Choroid plexus epithelial cell (primary cell): ENCODE results near the gene METRNL.

Source experiments
- DNase-seq: peaks from one replicate; pipeline ENCODE4 v3.0.0-alpha.2; 2010; ENCODE audit warnings: low read depth
- H3K4me3 ChIP-seq: 2 replicates; pipeline ENCODE4 v1.5.1; 2011; ENCODE audit warnings: low read depth, mild to moderate bottlenecking, control low read depth, low read length, moderate library complexity
- CTCF ChIP-seq: conservative IDR thresholded peaks from 2 replicates; pipeline ENCODE4 v1.5.1; 2011; ENCODE audit warnings: low read depth, mild to moderate bottlenecking, control low read depth, inconsistent platforms, low read length, moderate library complexity

METRNL gene

GRCh38 chr17:83086199-83086880, 6.9 kb downstream of the METRNL start:
- DNase-seq = no peak
- no peak overlapping the region for H3K4me3 ChIP-seq
- no peak for TF ChIP-seq CTCF

GRCh38 chr17:83086907-83087787, 7.7 kb downstream of the METRNL start:
- no peak overlapping the region for H3K4me3 ChIP-seq
- no peak for DNase-seq
- no peak for TF ChIP-seq CTCF

- TF ChIP-seq CTCF = no peak
- no peak overlapping the region for H3K4me3 ChIP-seq
- no peak for DNase-seq
These were observed 8.5 kb downstream of the METRNL start for GRCh38 chr17:83087788-83088360.

GRCh38 chr17:83088451-83088850, 9.0 kb downstream of the METRNL start:
- TF ChIP-seq CTCF = no peak
- H3K4me3 ChIP-seq = no peak overlapping the region
- no peak for DNase-seq

GRCh38 chr17:83088909-83089308, 9.5 kb downstream of the METRNL start:
- no peak for DNase-seq
- TF ChIP-seq CTCF = no peak
- no peak overlapping the region for H3K4me3 ChIP-seq

GRCh38 chr17:83089328-83090132, 10.1 kb downstream of the METRNL start:
- DNase-seq = no peak
- no peak for TF ChIP-seq CTCF
- H3K4me3 ChIP-seq = no peak overlapping the region
